DND-41 (cell line): Measurements from ENCODE around the gene ERC2.

Source experiments
- EZH2 ChIP-seq: IDR thresholded peaks from 3 replicates; pipeline ENCODE4 v1.6.1; 2012; ENCODE audit warnings: borderline replicate concordance, low read depth, mild to moderate bottlenecking, moderate library complexity, low read length, inconsistent platforms; ENCODE audit not compliant: severe bottlenecking
- TF ChIP-seq, protein P1 (sequence below): IDR thresholded peaks from 2 replicates; pipeline ENCODE4 v1.5.1; 2012; ENCODE audit warnings: borderline replicate concordance, low read length, moderate library complexity, mild to moderate bottlenecking; ENCODE audit not compliant: poor library complexity, severe bottlenecking; ENCODE audit errors: extremely low read depth

DNA sequence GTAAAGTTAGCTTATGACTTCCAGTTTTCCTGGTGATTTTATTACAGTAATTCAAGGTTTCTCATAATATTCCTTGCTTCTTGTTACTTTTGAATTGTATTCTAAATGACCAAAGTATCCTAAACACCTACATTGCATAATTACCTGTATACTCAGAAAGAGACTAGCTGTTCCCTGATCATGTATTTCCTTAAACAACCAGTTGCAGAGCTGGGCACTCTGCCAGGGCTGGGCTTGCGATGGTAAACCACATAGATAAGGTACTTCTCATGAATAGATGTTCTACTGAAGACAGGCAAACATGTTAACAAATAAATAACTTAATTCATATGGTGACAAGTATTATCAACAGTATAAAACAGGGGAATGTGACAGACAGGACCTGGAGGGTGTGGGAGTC lies 838.8 kb downstream of the ERC2 start:
- TF ChIP-seq, protein P1, sequence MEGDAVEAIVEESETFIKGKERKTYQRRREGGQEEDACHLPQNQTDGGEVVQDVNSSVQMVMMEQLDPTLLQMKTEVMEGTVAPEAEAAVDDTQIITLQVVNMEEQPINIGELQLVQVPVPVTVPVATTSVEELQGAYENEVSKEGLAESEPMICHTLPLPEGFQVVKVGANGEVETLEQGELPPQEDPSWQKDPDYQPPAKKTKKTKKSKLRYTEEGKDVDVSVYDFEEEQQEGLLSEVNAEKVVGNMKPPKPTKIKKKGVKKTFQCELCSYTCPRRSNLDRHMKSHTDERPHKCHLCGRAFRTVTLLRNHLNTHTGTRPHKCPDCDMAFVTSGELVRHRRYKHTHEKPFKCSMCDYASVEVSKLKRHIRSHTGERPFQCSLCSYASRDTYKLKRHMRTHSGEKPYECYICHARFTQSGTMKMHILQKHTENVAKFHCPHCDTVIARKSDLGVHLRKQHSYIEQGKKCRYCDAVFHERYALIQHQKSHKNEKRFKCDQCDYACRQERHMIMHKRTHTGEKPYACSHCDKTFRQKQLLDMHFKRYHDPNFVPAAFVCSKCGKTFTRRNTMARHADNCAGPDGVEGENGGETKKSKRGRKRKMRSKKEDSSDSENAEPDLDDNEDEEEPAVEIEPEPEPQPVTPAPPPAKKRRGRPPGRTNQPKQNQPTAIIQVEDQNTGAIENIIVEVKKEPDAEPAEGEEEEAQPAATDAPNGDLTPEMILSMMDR = no peak
- TF ChIP-seq EZH2 = no peak
